Renal cortical epithelial cell (primary cell): Measurements from ENCODE around the gene MAMLD1. TPM values are rescaled to one million over a fixed set of nuclear protein-coding genes. Genes with fewer than 3 reads are reported as not detected.

Experiments
- DNase-seq: peaks from one replicate; pipeline ENCODE4 v3.0.0-alpha.2; 2011; ENCODE audit warnings: low read depth
- total RNA-seq: library from RNA; depleted of rRNA; stranded (reverse); fragments of >200 nt; gene quantifications from 2 replicates; pipeline ENCODE4 v1.2.3, GENCODE V29; 2014

MAMLD1 gene
- total RNA-seq, 1 donor from 2014 or later, result 0.40 TPM

DNA sequence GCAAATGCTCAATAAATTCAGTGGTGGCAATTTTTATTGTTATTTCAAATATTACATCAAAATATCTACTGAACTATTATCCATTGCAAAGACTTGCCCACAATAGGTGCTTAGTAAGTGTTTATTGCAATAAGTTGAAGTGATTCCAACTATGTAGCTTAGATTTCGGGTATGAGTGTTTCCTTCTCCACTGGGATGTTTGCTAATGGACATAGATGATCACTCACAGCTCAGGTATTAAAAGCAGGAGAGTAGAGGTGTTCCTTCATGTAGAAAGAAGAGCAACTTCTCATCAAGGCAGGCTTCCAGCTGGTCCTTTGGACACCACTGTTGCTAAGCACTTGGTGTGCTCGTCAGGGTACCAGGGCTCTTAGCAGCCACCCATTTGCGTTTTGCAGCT lies 139.0 kb downstream of the MAMLD1 start:
- no peak for DNase-seq

DNA sequence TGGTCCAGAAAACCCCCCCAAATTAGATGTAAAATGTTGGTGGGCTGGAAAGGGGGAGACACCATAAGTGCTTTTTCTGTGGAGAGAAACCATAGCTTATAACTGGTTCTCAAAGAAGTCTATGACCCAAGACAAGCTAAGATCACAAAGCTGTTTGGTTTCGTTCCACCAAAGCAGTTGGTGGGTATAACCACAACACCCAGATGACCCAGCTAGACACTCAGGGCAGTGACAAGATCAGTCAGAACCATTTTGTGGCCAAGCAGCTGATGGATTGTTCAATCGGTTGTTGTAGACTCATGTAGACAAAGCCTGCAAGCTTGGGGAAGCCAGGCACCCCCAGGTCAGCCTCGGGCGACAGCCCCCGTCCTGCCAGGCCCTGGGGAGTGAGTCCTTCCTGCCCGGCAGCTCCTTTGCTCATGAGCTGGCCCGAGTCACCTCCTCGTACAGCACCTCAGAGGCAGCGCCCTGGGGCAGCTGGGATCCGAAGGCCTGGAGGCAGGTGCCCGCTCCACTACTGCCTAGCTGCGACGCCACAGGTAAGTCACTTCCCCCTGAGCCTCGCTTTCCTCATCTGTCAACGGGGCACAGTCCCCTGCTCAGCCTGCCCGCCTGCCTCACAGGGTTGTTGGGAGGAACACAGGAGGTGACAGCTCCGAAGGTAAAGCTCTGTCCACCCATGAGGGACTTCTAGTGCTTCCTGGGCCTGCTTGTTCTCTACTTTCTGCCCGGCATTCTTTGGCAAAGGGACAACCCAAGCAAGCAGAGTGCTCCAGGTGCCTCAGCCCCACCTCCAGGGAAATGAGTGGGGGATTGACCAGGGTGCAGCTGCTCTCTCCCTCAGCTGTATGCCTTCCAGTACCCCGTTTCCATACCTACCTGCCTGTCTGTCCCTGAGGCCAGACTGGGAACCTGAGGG lies 140.1 kb downstream of the MAMLD1 start:
- no peak for DNase-seq

DNA sequence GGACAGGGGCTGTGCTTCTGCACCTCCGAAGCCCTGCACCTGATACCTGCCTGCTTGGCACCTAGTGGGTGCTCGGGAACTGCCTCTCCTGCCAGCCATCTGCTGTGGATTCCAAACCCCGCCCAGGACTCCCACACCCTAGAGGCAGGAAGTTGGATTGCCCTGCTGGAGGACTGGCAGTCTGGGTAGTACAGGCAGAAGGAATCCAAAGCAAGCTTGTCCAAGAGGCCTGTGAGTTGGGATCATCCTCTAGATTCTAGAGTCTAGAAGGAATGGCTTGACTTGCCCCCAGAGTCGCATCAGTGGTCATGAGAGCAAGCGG lies 140.7 kb downstream of the MAMLD1 start:
- DNase-seq, result no peak

DNA sequence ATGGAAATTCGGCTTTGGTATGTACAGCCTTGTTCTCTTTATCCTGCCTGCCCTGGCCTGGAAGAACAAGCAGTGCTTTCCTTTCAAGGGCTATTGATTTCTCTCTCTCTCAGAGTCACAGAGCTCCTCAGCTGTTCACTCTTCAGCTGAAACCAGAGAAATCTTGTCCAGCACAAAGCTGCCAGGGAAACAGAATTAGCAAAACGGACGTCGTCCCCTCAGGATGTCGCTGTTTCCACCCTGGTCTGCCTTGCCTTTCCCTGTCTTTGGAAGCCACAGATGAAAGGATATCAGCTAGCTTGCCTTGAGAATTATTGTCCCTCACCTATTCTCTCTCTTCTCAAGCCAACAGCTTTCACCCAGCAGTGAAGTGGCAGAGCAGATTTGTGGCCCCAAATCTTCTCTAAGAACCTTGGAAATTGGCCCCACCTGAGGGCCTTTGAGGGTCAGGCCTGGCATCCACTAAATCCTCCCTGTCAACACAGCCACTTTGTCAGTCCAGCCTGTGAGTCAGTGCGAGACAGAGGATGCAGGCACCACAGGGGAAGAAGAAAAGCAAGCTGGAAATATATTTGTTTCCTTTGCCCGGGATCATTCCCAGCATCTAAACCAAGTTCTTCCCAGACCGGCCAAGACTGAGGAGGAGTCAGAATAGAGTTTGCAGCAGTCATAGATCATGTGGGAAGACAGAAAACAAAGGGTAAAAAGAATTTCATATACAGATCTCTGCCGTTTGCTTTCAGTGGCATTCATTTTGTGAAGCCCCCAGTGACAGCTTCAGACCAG lies 141.5 kb downstream of the MAMLD1 start:
- peak; percentile 16 for DNase-seq

DNA sequence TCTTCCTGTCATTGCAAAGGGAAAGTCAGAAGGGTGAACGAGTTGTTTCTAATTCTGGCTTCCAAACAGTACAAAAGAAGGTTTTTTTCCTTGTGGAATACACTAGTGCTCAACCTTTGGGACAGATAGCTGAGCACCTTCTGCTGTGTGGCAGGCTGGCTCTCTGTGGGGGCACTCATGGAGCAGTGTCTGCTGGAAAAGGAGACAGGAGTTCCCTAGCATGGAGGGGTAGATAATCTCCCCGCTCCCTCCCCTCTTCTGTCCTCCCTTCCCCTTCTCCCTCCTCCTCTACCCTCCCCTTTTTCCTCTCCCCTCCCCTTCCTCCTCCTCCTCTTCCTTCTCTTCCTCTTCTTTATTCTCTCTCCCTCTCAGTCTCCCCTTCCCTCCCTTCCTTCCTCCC lies 142.9 kb downstream of the MAMLD1 start:
- no peak for DNase-seq

DNA sequence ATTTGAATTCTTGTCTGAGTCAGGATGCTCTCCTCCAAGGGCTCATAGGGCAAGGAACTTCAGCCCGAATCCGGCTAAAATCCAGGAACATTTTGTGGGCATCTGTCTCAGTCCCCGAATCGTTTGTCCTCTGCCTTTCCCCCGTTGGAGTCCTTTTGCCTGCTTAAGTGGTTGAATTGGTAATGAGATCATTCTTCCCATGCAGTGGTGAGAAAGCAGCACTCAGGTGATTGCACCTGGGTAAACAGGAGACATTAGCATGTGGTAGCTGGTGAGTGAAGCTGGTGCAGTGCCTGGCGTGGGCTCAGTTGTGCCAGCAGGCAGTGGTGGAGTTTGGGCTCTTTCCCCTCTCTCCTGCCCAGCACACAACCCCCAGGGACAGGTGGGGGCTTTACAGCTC lies 143.4 kb downstream of the MAMLD1 start:
- DNase-seq, result no peak

DNA sequence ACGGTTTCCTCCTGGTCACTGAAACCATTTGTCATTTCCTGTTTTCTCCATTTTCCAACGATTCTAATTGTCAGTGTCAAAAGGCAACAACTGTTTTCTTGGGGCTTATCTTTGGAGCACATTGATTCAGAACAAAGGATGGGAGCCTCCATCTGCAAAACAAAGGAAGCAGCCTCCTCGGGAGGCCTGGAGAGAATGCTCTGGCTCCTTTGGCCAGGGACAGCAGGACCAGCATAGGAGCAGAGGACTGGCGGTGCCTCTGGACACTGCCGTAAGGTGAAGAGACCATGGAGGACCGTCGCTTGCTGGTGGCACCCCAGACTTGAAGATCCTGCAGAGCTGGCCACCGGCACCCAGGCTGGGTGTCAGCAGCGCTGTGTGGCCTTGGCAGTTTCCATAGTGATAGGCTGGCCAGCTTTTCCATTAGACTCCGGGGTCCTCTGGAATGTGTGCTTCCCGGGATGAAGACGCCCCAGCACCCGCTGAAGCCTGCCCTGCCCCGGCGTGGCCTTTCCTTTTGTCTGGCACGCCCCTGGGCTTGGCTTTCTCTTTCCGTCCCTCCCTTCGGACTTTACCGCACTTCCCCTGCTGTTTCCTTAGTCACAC lies 144.2 kb downstream of the MAMLD1 start:
- DNase-seq, result no peak

DNA sequence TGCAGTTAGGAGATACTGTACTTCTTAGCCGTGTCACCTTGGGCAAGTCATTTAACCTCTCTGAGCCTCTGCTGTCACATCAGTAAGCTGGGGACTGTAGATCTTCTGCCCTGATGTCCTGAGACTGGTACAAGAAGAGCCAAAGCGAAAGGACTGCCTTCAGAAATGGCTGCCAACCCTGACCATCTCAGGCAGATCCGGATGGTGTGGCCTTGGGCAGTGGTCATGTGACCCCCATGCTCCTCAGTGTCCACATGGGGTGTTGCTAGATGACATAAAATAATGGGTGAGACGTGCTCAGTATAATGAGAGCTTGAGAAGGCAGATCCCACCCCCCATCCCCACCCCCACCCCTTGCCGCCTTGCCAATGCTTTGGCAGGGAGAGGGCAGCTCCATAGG lies 144.9 kb downstream of the MAMLD1 start:
- DNase-seq, result no peak

DNA sequence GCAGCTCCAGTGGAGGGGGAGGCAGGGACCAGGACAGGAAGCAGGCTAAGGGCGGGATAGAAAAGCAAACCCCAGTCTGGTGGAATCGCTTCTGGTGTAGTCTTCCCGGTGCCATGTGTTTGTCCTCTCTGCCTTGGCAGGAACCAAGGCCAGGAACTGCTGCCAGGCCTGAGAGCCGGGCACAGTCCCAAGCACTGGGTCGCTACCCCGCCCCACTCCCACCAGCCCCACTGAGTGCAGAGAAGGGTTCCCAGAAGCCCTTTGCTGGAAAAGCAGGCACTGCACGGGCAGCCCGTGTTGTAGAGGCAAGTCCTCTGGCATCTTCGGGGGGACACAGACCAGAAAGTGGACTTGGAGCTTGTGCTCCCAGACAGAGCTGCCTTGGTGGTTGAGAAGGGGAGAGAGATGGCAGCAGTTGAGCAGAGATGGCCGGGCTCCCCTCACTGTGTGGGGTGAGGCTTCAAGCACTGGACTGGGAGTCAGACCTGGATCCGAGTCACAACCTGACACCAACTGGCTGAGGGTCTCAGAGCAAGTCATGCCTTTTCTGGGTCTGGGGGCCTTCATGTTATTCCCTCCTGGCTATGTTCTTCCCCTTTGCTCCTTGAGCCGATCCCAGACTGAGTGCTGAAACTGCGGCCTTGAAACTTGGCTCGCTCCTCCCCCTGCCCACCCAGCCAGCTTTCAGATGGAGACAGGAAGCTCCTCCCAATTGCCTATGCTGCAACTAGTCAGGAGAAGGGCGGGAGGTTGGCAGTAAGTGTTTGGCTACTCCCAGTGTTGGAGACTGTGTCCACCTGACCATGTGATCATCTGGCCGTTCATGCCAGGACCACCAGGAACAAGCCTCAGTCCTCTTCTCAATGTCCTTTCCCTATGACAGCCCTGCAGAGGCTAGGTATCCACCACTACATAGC lies 145.6 kb downstream of the MAMLD1 start:
- DNase-seq, result no peak

DNA sequence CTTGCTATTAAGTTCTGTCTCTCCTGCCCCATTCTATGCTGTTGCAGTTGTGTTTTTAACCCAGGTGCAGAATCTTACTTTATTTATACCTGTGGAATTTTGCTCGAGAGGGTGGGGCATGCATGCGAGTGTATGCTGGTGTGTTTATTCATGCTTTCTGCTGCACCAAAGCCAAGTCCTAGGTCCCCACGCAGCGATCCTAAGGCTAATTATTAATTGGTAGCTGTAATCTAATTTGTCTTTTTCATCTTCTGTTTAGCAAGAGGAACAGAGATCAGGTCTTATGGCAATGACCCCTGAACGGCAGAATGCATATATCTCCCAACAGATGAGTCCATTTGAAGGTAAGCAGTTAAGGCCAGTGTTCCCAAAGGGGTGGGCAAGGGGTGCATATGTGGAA lies 146.6 kb downstream of the MAMLD1 start:
- DNase-seq, result peak; percentile 16

DNA sequence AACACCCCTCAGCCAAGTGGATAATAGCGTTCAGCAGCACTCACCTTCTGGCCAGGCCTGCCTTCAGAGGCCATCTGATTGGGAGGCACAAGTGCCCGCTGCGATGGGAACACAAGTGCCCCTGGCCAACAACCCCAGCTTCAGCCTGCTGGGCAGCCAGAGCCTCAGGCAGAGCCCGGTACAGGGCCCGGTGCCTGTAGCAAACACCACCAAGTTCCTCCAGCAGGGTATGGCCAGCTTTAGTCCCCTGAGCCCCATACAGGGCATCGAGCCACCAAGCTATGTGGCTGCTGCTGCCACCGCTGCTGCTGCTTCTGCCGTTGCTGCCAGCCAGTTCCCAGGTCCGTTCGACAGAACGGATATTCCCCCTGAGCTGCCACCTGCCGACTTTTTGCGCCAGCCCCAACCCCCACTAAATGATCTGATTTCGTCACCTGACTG lies 149.4 kb downstream of the MAMLD1 start:
- DNase-seq, result no peak

DNA sequence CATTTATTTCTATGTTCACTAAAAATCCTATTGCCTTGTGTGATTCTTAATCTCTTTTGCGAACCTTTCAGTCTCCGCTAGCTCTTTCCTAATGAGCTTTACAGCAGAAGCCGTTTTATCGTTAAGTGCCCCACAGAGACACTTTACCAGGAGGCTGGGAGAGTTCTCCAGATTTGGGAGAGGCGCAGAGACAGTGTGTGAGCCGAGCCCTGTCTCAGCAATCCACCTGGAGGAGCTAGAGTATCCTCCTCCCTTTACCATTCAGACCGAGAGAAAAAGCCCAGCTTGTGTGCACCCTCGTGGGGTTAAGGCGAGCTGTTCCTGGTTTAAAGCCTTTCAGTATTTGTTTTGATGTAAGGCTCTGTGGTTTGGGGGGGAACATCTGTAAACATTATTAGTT lies 150.4 kb downstream of the MAMLD1 start:
- DNase-seq, result no peak

DNA sequence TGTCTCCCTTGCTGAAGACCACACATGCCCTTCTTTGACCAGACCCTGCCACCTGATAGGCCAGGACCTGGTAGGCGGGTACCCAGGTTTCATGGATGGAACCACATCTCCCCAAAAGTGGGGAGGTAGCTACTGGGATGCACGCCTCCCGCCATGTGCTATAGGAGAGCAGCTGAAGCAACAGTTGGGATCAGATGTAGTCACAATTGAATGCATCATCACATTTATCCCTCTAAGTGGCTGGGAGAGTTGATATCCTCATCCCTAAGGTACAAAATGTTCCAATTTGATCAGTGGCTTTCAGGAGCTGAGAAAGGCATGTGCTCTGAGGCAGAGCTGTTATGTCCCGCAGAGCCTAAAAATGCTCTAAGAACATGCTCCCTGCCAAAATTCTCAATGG lies 151.3 kb downstream of the MAMLD1 start:
- DNase-seq, result no peak

DNA sequence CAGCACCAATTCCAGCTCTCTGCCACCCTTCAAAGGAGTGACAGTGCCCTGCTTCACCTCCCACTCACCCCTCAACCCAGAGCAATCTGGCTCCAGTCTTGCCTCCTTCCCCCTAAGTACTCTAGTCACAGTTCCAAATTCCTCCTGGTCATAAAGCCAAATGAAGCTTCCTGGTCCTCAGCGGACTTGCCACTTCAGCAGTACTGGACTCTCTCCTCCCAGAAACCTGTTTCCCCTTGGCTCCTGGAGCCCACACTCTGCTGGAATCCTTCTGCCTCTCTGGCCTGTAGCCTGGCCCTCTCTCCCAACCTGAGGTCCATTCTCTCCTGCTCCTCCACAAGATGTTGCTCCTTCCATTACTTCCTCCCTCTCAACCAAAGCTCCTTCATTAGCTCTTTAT lies 152.7 kb downstream of the MAMLD1 start:
- DNase-seq, result no peak

DNA sequence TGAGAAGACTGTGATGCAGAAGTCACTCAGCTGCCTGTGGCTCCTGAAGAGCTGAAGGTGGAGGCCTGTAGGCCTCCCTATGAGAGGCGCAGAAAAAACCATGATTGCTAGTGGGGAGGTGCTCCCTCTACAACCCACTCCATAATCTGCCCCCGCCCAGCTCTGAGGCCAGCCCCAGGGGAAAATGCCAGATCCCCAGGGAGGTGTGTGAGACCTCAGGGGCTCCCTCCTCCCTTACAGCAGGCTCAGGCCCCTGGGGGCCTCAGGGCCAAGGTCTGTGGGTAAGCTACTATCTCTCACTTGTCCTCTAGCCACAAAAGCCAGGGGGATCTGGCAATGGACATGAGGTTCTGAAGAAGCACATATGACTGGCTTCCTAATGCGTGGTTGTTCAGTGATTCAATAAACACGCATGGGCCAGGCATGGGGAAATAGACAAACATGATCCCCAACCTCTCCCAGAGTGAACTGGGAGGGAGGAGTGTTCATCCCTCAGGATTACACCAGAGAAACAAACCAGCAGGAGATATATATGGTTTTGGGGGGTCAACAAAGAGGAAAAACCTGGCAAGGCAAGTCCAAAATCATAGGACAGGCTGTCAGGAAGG lies 154.3 kb downstream of the MAMLD1 start:
- DNase-seq, result no peak

DNA sequence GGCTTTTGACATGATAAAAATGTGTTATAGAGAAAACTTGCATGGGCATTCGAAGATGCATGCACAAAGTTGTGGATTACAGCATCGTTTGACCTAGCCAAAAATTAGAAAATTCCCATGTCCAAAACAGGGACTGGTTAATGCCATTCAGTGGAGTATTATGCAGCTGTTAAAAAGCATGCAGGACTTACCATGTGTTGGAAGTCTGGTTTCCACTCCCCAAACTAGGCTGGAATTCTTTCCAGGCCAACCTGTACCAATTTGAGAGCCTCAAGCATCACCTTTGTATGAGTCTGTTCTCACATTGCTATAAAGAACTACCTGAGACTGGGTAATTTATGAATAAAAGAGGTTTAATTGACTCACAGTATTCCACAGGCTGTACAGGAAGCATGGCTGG lies 159.4 kb downstream of the MAMLD1 start:
- DNase-seq, result no peak

DNA sequence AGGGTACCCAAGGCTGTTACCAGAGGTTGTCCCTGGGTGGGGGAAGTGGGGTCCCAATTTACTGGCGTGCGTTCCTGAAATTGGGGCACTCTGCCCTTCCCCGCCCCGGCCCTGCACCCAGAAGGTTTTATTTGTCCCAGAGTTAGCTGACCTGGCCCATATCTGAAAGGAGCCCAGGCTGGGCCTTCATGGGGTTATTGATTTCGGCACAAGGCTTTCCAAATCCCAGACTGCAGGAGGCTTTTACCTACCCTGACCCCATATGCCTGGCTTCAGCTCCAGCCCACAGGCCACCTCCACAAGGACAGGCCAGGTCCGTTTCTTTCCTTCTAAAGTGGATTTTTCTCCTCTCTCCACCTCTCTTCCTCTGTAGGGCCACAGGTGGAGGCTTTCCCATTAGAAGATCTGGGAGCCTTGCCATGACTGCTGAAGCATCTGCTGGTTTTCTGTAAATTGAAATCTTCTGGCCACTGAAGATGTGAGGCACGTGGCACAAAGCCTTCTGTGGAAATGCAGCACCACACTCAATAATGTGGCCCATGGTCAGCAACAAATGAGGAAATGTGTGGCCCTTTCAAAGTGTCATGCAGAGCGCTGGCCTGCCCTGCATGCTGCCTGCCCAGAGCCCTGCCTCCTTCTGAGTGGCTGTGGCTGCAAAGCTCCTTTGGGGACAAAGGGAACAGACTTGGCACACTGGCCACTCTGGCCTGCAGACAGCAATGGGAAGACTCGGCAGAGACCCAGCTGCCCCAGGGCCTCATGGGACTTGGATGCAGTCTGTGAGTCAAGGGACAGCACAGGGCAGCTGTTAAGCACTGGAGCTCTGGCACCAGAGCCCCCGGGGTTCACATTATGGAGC lies 162.2 kb downstream of the MAMLD1 start:
- DNase-seq, result no peak

DNA sequence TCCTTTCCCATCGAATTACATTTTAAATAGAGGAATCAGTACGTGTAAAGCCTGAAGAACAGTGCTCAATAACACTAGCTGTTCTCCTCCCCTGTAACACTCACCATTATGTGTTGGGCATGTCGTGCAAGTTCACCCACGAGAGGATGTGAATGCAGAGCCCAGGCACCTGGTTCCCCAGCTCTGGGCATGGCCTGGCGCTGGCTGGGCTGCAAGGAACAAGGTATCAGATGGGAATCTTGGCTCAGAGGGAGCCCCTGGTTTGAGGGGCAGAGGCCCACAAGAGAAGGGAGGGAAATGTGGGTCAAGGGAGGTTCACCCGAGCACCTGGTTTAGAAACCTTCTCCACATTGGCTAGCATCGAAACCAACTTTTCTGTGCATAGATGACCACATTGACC lies 163.6 kb downstream of the MAMLD1 start:
- DNase-seq, result no peak

DNA sequence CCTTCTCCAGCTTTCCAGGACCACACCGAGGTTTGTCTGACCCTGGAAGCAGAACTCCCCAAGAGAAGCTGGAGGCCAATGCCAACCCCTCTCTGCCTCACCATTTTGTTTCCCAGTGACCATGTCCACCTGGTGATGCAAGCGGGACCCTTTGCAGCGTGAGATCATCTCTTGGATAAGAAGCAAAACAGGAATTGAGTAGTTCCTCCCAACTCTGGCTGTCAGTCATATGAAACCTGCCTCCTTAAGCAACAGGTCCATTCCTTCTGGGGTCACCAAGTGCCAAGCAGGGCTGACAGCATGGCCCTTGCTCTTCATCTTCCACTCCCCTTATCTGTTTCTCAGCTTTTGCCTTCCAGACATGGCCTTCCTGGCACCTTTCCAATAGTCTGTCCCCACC lies 164.0 kb downstream of the MAMLD1 start:
- no peak for DNase-seq

DNA sequence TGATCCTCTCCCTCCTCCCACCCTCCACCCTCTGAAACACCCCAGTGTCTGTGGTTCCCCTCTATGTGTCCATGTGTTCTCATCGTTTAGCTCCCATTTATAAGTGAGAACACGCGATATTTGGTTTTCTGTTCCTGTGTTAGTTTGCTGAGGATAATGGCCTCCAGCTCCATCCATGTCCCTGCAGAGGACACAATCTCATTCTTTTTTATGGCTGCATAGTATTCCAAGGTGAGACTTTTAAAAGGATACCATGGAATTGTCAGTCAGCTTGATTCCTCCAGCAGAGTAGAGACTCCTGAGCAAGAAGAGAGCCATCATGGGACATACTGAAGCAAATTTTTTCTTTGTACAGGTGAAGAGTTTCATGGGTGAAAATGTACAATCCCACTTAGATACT lies 166.5 kb downstream of the MAMLD1 start:
- no peak for DNase-seq
